Osteocyte (in vitro differentiated cells): ENCODE measurements around the gene MGAT5. TPM values are rescaled to one million over a fixed set of nuclear protein-coding genes. Genes with fewer than 3 reads are reported as not detected.

Experiments used
- DNase-seq: peaks from one replicate; pipeline ENCODE4 v3.0.0; 2021; ENCODE audit warnings: mixed read lengths; ENCODE audit not compliant: unreplicated experiment; ENCODE audit errors: extremely low spot score
- H3K27ac Mint-ChIP-seq: one replicate; pipeline ENCODE4 v1.8.0; 2021; ENCODE audit warnings: mild to moderate bottlenecking, mixed read lengths; ENCODE audit not compliant: unreplicated experiment
- H3K27me3 Mint-ChIP-seq: one replicate; pipeline ENCODE4 v1.8.0; 2021; ENCODE audit warnings: mixed read lengths; ENCODE audit not compliant: unreplicated experiment
- H3K36me3 Mint-ChIP-seq: one replicate; pipeline ENCODE4 v1.8.0; 2021; ENCODE audit warnings: mixed read lengths; ENCODE audit not compliant: unreplicated experiment
- H3K4me1 Mint-ChIP-seq: one replicate; pipeline ENCODE4 v1.8.0; 2021; ENCODE audit warnings: mixed read lengths; ENCODE audit not compliant: unreplicated experiment
- H3K4me3 Mint-ChIP-seq: one replicate; pipeline ENCODE4 v1.8.0; 2021; ENCODE audit warnings: mild to moderate bottlenecking, moderate library complexity, mixed read lengths; ENCODE audit not compliant: unreplicated experiment
- H3K9me3 Mint-ChIP-seq: one replicate; pipeline ENCODE4 v1.8.0; 2021; ENCODE audit warnings: mixed read lengths; ENCODE audit not compliant: unreplicated experiment
- total RNA-seq: library from RNA; stranded (reverse); gene quantifications from 2 replicates; pipeline ENCODE4 v1.2.1, GENCODE V29; 2021
- TF ChIP-seq, protein P1 (sequence below): fragments of 200-600 bp; sonication (generic); IDR thresholded peaks from 2 replicates; pipeline ENCODE4 v1.5.0; 2021; ENCODE audit warnings: antibody characterized with exemption, mild to moderate bottlenecking, moderate library complexity

Gene MGAT5
- total RNA-seq, 1 donor from 2014 or later: 22.6 TPM

GRCh38 chr2:134457765-134458472 lies 204.0 kb downstream of the MGAT5 start:
- TF ChIP-seq, protein P1, sequence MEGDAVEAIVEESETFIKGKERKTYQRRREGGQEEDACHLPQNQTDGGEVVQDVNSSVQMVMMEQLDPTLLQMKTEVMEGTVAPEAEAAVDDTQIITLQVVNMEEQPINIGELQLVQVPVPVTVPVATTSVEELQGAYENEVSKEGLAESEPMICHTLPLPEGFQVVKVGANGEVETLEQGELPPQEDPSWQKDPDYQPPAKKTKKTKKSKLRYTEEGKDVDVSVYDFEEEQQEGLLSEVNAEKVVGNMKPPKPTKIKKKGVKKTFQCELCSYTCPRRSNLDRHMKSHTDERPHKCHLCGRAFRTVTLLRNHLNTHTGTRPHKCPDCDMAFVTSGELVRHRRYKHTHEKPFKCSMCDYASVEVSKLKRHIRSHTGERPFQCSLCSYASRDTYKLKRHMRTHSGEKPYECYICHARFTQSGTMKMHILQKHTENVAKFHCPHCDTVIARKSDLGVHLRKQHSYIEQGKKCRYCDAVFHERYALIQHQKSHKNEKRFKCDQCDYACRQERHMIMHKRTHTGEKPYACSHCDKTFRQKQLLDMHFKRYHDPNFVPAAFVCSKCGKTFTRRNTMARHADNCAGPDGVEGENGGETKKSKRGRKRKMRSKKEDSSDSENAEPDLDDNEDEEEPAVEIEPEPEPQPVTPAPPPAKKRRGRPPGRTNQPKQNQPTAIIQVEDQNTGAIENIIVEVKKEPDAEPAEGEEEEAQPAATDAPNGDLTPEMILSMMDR: no peak
- Mint-ChIP-seq H3K36me3 (no peaks in the 10 kb centered on the region), H3K9me3 (no peaks in the 10 kb centered on the region), H3K27ac (no peak overlapping the region), H3K4me1 (no peaks in the 10 kb centered on the region), H3K4me3 (no peak overlapping the region), H3K27me3 (no peaks in the 10 kb centered on the region)
- DNase-seq: no peak

GRCh38 chr2:134458473-134458853 lies 204.6 kb downstream of the MGAT5 start:
- TF ChIP-seq, protein P1: no peak
- no peaks in the 10 kb centered on the region for H3K27me3 Mint-ChIP-seq
- no peaks in the 10 kb centered on the region for H3K9me3 Mint-ChIP-seq
- H3K27ac Mint-ChIP-seq: no peak overlapping the region
- DNase-seq: no peak
- H3K4me3 Mint-ChIP-seq: no peak overlapping the region
- no peaks in the 10 kb centered on the region for H3K4me1 Mint-ChIP-seq
- no peaks in the 10 kb centered on the region for H3K36me3 Mint-ChIP-seq

DNA sequence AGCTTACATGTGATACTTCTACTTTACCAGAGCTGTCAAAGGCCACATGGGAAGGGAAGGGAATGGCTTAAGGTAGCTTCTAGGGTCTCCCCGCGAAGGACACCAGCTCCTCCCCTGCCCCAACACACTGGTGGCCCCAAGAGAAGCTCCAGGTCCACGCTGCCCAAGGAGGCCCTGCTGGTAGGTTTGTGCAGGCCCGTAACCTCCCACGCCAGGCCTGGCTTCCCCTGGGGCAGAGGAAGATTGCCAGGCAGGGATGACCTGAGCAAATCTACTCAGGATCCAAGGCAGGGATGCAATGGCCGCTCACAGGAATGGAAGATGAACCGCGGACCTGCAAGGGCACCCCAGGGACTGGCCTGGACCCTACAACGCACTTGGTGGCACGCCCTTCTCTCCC lies 205.1 kb downstream of the MGAT5 start:
- no peak for DNase-seq
- no peaks in the 10 kb centered on the region for H3K4me1 Mint-ChIP-seq
- no peaks in the 10 kb centered on the region for H3K27me3 Mint-ChIP-seq
- no peaks in the 10 kb centered on the region for H3K9me3 Mint-ChIP-seq
- no peak overlapping the region for H3K4me3 Mint-ChIP-seq
- no peak overlapping the region for H3K27ac Mint-ChIP-seq
- no peaks in the 10 kb centered on the region for H3K36me3 Mint-ChIP-seq
- TF ChIP-seq, protein P1: no peak

- H3K9me3 Mint-ChIP-seq: no peaks in the 10 kb centered on the region
- H3K4me1 Mint-ChIP-seq: no peaks in the 10 kb centered on the region
- no peaks in the 10 kb centered on the region for H3K27me3 Mint-ChIP-seq
- TF ChIP-seq, protein P1: no peak
- no peak overlapping the region for H3K4me3 Mint-ChIP-seq
- no peaks in the 10 kb centered on the region for H3K36me3 Mint-ChIP-seq
- DNase-seq: no peak
- H3K27ac Mint-ChIP-seq: no peak overlapping the region
Measured at GRCh38 chr2:134459706-134460406, 206.0 kb downstream of the MGAT5 start.

- Mint-ChIP-seq H3K36me3 (no peaks in the 10 kb centered on the region), H3K27ac (no peak overlapping the region), H3K9me3 (no peaks in the 10 kb centered on the region), H3K4me3 (no peak overlapping the region), H3K4me1 (no peaks in the 10 kb centered on the region), H3K27me3 (no peaks in the 10 kb centered on the region)
- TF ChIP-seq, protein P1: peak; percentile 64
- DNase-seq: no peak
Measured at GRCh38 chr2:134460583-134460998, 206.7 kb downstream of the MGAT5 start.
